AG09309 (cell line): ENCODE results near the gene RNF182.
"Not testable (repeated sequence)": the region's sequence is repeated elsewhere in the genome, so short reads cannot be mapped to it uniquely, and the experiment has no call there.

ENCODE experiments used
- DNase-seq: peaks from one replicate; pipeline ENCODE4 v3.0.0-alpha.2; 2010; ENCODE audit warnings: low read depth
- H3K4me3 ChIP-seq: 2 replicates; pipeline ENCODE4 v1.5.1; 2011; ENCODE audit warnings: mild to moderate bottlenecking, low read depth, low read length, moderate library complexity; ENCODE audit not compliant: control insufficient read depth
- TF ChIP-seq, protein P1 (sequence below): IDR thresholded peaks from 2 replicates; pipeline ENCODE4 v1.5.1; 2011; ENCODE audit warnings: mild to moderate bottlenecking, low read depth, low read length, inconsistent platforms; ENCODE audit not compliant: insufficient read depth, control insufficient read depth; ENCODE audit errors: missing control alignments

Gene RNF182

GRCh38 chr6:13932785-13933184, 8.0 kb downstream of the RNF182 start:
- TF ChIP-seq, protein P1, sequence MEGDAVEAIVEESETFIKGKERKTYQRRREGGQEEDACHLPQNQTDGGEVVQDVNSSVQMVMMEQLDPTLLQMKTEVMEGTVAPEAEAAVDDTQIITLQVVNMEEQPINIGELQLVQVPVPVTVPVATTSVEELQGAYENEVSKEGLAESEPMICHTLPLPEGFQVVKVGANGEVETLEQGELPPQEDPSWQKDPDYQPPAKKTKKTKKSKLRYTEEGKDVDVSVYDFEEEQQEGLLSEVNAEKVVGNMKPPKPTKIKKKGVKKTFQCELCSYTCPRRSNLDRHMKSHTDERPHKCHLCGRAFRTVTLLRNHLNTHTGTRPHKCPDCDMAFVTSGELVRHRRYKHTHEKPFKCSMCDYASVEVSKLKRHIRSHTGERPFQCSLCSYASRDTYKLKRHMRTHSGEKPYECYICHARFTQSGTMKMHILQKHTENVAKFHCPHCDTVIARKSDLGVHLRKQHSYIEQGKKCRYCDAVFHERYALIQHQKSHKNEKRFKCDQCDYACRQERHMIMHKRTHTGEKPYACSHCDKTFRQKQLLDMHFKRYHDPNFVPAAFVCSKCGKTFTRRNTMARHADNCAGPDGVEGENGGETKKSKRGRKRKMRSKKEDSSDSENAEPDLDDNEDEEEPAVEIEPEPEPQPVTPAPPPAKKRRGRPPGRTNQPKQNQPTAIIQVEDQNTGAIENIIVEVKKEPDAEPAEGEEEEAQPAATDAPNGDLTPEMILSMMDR, result no peak
- H3K4me3 ChIP-seq, result no peak overlapping the region
- no peak for DNase-seq

GRCh38 chr6:13934721-13935120, 10.0 kb downstream of the RNF182 start:
- no peak for DNase-seq
- H3K4me3 ChIP-seq, result no peak overlapping the region

DNA sequence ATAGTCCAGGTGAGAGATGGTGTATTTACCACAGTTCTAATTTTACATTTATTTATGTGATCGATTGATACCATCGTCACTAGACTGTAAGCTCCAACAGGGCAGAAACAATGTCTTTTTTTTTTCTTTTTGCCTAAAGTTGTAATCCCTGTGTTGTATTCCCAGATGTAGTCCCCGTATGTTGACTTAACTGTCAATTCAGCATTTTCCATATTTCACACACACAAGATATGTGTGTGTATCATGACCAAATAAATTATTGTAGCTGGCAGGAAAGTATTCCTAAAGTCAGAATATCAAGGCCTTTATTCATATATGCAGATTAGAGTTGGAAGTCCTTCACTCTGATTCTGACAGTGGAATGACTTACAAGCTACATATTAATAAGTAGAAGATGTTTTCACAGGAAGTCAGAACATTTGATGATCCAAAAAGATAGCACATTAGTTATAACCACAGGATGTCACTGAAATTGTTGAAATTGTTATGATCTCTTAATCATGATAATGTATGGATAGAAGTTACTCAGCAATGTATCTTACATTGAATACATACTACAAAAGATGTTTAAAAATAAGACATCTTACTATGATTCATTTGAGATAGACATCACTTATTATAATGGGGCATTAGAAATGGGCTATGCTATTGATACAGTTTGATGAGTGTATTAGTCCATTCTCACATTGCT, 10.6 kb downstream of the RNF182 start:
- H3K4me3 ChIP-seq, result no peak overlapping the region
- TF ChIP-seq, protein P1, result no peak

More at GRCh38 chr6:13934721-13935120, 10.0 kb downstream of the RNF182 start:
- TF ChIP-seq, protein P1, result no peak

DNA sequence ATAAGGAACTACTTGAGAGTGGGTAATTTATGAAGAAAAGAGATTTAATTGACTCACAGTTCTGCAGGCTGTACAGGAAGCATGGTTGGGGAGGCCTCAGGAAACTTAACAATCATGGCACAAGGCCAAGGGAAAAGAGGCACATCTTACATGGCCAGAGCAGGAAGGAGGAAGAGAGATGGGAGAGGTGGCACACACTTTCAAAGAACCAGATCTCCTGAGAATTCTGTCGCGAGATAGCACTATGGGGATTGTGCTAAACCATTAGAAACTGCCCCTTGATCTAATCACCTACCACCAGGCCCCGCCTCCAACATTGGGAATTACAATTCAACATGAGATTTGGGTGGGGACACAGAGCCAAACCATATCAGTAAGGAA, 11.1 kb downstream of the RNF182 start:
- DNase-seq, H3K4me3 ChIP-seq: not testable (repeated sequence)

More for the DNA sequence above, 10.6 kb downstream of the RNF182 start:
- no peak for DNase-seq

DNA sequence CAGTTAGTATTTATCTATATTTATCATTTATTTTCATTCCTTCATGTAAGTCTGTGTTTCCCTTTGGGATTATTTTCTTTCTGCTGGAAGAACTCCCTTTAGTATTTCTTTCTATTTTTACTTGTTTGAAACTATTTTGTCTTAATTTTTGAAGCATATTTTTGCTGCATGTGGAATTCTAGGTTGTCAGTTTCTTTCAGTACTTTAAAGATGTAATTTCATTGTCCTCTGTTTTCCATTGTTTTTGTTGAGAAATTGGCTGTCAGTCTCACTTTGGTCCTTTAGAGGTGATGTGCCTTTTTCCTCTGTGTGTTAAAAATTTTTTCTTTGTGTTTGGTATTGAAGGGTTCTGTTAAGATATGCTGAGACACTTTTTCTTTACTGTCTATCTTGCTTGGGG, 17.1 kb downstream of the RNF182 start:
- TF ChIP-seq, protein P1, result no peak
- H3K4me3 ChIP-seq, result no peak overlapping the region
- DNase-seq, result no peak

GRCh38 chr6:13943943-13944342, 19.2 kb downstream of the RNF182 start:
- TF ChIP-seq, protein P1, result no peak
- no peak for DNase-seq
- no peak overlapping the region for H3K4me3 ChIP-seq

- DNase-seq, result no peak
- TF ChIP-seq, protein P1, result no peak
- no peak overlapping the region for H3K4me3 ChIP-seq
Measured at GRCh38 chr6:13946506-13946905, 21.8 kb downstream of the RNF182 start.
